Sigmoid colon (tissue), 7 donors: ENCODE data around the gene CES5A. TPM values are rescaled to one million over a fixed set of nuclear protein-coding genes. Genes with fewer than 3 reads are reported as not detected.
"Not testable (repeated sequence)": the region's sequence is repeated elsewhere in the genome, so short reads cannot be mapped to it uniquely, and the experiment has no call there.

Experiments used
- DNase-seq: peaks from one replicate; pipeline ENCODE4 v3.0.0-alpha.2; 2019
- H3K27ac ChIP-seq, 4 donors: fragments of 200-600 bp; sonication (generic); one replicate each; pipeline ENCODE4 v1.5.1; 2016 to 2019; ENCODE audit warnings: mild to moderate bottlenecking in 1 of 4
- H3K27me3 ChIP-seq, 3 donors: fragments of 200-600 bp; sonication (generic); one replicate each; pipeline ENCODE4 v1.5.1; 2019; ENCODE audit warnings: mild to moderate bottlenecking in 1 of 3
- H3K36me3 ChIP-seq, 4 donors: fragments of 200-600 bp; sonication (generic); one replicate each; pipeline ENCODE4 v1.5.1; 2016 to 2019
- H3K4me1 ChIP-seq, 4 donors: fragments of 200-600 bp; sonication (generic); one replicate each; pipeline ENCODE4 v1.5.1; 2017 to 2019
- H3K4me3 ChIP-seq, 4 donors: fragments of 200-600 bp; sonication (generic); one replicate each; pipeline ENCODE4 v1.5.1; 2017 to 2019; ENCODE audit warnings: mild to moderate bottlenecking in 2 of 4, moderate library complexity in 1 of 4
- H3K9me3 ChIP-seq, 4 donors: fragments of 200-600 bp in 3 of 4; sonication (generic) in 3 of 4; one replicate each; pipeline versions ENCODE4 v1.5.1 to v1.6.1; 2013 to 2019
- CTCF ChIP-seq, 4 experiments: fragments of 450-650 bp in 3 of 4; fragments of 200-600 bp in 1 of 4; IDR thresholded peaks; one replicate each; pipeline ENCODE4 v1.5.1; 2016 to 2019; ENCODE audit warnings: antibody characterized with exemption in 4 of 4, mild to moderate bottlenecking in 3 of 4, moderate library complexity in 2 of 4
- EP300 ChIP-seq, 4 donors: sonication (generic); formaldehyde crosslinking; IDR thresholded peaks; one replicate each; pipeline ENCODE4 v1.6.1; 2017; ENCODE audit warnings: antibody characterized with exemption in 4 of 4
- POLR2A ChIP-seq, 2 donors: fragments of 450-650 bp; IDR thresholded peaks; one replicate each; pipeline ENCODE4 v1.6.1; 2016; ENCODE audit warnings: antibody characterized with exemption in 2 of 2, mild to moderate bottlenecking in 2 of 2, moderate library complexity in 2 of 2
- POLR2AphosphoS5 ChIP-seq, 4 donors: sonication (generic); formaldehyde crosslinking; IDR thresholded peaks; one replicate each; pipeline ENCODE4 v1.6.1; 2017; ENCODE audit warnings: antibody characterized with exemption in 4 of 4
- WGBS, 2 donors: extraction: QIAGEN DNeasy Blood & Tissue Kit; methylation state at CpG; one replicate each; pipeline ENCODE4 v1.1.7; 2013; 5-methylcytosine and 5-hydroxymethylcytosine counted together
- intact Hi-C: fragments of 100-400 bp; cut with DNase I; formaldehyde crosslinking; loops from one replicate; pipeline ENCODE4 v1.15.1; 2023
- polyA plus RNA-seq, 3 donors: library from polyadenylated mRNA; stranded (reverse); fragments of 200-250 nt; gene quantifications; one replicate each; pipeline ENCODE4 v1.2.3, GENCODE V29; 2013
- total RNA-seq, 4 donors: library from RNA; depleted of rRNA; stranded (reverse); fragments of >200 nt; gene quantifications; one replicate each; pipeline ENCODE4 v1.1.0, GENCODE V29; 2016
- donor health status: healthy with polysubstance abuse.
- donor health status: Bipolar disorder and iron deficiency.
- donor health status: healthy.

CES5A gene
- total and polyA plus RNA-seq, 7 donors = not detected

- DNase-seq = no peak
- intact Hi-C loops = no loop called here
- no peak overlapping the region for H3K4me3 ChIP-seq
- no peaks in the 10 kb centered on the region for H3K9me3 ChIP-seq
- no peaks in the 10 kb centered on the region for H3K4me1 ChIP-seq
- no peaks in the 10 kb centered on the region for H3K36me3 ChIP-seq
- WGBS, 2 donors = 52 to 65% methylated on average over 2 of the region's 2 CpGs
- H3K27ac ChIP-seq = no peak overlapping the region
- TF ChIP-seq POLR2AphosphoS5 (IDR thresholded peaks at IDR 0.05) = no peak
- no peak for TF ChIP-seq CTCF (IDR thresholded peaks at IDR 0.05)
- TF ChIP-seq POLR2A (IDR thresholded peaks at IDR 0.05) = no peak
- no peak for TF ChIP-seq EP300 (IDR thresholded peaks at IDR 0.05)
- no peaks in the 10 kb centered on the region for H3K27me3 ChIP-seq
These were observed 62.2 kb downstream of the CES5A start for GRCh38 chr16:55812951-55813350.

GRCh38 chr16:55811811-55812210 lies 63.4 kb downstream of the CES5A start:
- Histone ChIP-seq H3K27ac (no peak overlapping the region), H3K9me3 (no peaks in the 10 kb centered on the region), H3K36me3 (no peaks in the 10 kb centered on the region), H3K27me3 (no peaks in the 10 kb centered on the region), H3K4me1 (no peaks in the 10 kb centered on the region), H3K4me3 (no peak overlapping the region)
- TF ChIP-seq CTCF (IDR thresholded peaks at IDR 0.05) (no peak), POLR2A (IDR thresholded peaks at IDR 0.05) (no peak), POLR2AphosphoS5 (IDR thresholded peaks at IDR 0.05) (no peak), EP300 (IDR thresholded peaks at IDR 0.05) (no peak)
- 57 to 62% methylated on average over 4 of the region's 4 CpGs for WGBS, 2 donors
- intact Hi-C loops = no loop called here
- no peak for DNase-seq

GRCh38 chr16:55810451-55810961 lies 64.7 kb downstream of the CES5A start:
- 73 to 75% methylated on average over 8 of the region's 8 CpGs for WGBS, 2 donors
- H3K36me3 ChIP-seq = no peaks in the 10 kb centered on the region
- TF ChIP-seq CTCF (IDR thresholded peaks at IDR 0.05) = no peak
- TF ChIP-seq POLR2A (IDR thresholded peaks at IDR 0.05) = no peak
- no peak for TF ChIP-seq POLR2AphosphoS5 (IDR thresholded peaks at IDR 0.05)
- TF ChIP-seq EP300 (IDR thresholded peaks at IDR 0.05) = no peak
- H3K9me3 ChIP-seq = no peaks in the 10 kb centered on the region
- no peaks in the 10 kb centered on the region for H3K4me1 ChIP-seq
- no peak overlapping the region for H3K27ac ChIP-seq
- no peak overlapping the region for H3K4me3 ChIP-seq
- no peaks in the 10 kb centered on the region for H3K27me3 ChIP-seq
- DNase-seq = no peak
- intact Hi-C loops = no loop called here

GRCh38 chr16:55809851-55810250 lies 65.3 kb downstream of the CES5A start:
- no peaks in the 10 kb centered on the region for H3K27me3 ChIP-seq
- TF ChIP-seq POLR2AphosphoS5 (IDR thresholded peaks at IDR 0.05) = no peak
- no peak for TF ChIP-seq POLR2A (IDR thresholded peaks at IDR 0.05)
- TF ChIP-seq CTCF (IDR thresholded peaks at IDR 0.05) = no peak
- TF ChIP-seq EP300 (IDR thresholded peaks at IDR 0.05) = no peak
- H3K9me3 ChIP-seq = no peaks in the 10 kb centered on the region
- WGBS, 2 donors = 80 to 87% methylated on average over 4 of the region's 4 CpGs
- no peak overlapping the region for H3K27ac ChIP-seq
- DNase-seq = no peak
- no peaks in the 10 kb centered on the region for H3K4me1 ChIP-seq
- intact Hi-C loops = no loop called here
- no peak overlapping the region for H3K4me3 ChIP-seq
- no peaks in the 10 kb centered on the region for H3K36me3 ChIP-seq

- Histone ChIP-seq H3K27ac (no peak overlapping the region), H3K36me3 (no peaks in the 10 kb centered on the region), H3K27me3 (no peaks in the 10 kb centered on the region), H3K9me3 (no peaks in the 10 kb centered on the region), H3K4me1 (no peaks in the 10 kb centered on the region), H3K4me3 (no peak overlapping the region)
- no peak for TF ChIP-seq POLR2A (IDR thresholded peaks at IDR 0.05)
- TF ChIP-seq CTCF (IDR thresholded peaks at IDR 0.05) = no peak
- TF ChIP-seq POLR2AphosphoS5 (IDR thresholded peaks at IDR 0.05) = no peak
- TF ChIP-seq EP300 (IDR thresholded peaks at IDR 0.05) = no peak
- intact Hi-C loops = no loop called here
- 47 to 57% methylated on average over 5 of the region's 5 CpGs for WGBS, 2 donors
- DNase-seq = no peak
These were observed 65.8 kb downstream of the CES5A start for GRCh38 chr16:55809386-55809785.

- H3K27ac ChIP-seq, intact Hi-C loops, H3K4me3 ChIP-seq, H3K27me3 ChIP-seq, DNase-seq, H3K9me3 ChIP-seq, H3K36me3 ChIP-seq, H3K4me1 ChIP-seq: not testable (repeated sequence)
- WGBS, 2 donors = no CpG with 5 or more reads among the region's 1 CpG
These were observed 66.9 kb downstream of the CES5A start for GRCh38 chr16:55808286-55808685.

- H3K4me1 ChIP-seq, intact Hi-C loops, H3K27me3 ChIP-seq, H3K9me3 ChIP-seq, DNase-seq, H3K36me3 ChIP-seq, H3K27ac ChIP-seq, H3K4me3 ChIP-seq: not testable (repeated sequence)
- WGBS, 2 donors = no CpG with 5 or more reads among the region's 6 CpGs
These were observed 70.1 kb downstream of the CES5A start for GRCh38 chr16:55805104-55805503.
